Panc1 (cell line): ENCODE results near the gene OR8B12. TPM values are rescaled to one million over a fixed set of nuclear protein-coding genes. Genes with fewer than 3 reads are reported as not detected.

Experiments
- ATAC-seq: fragments of 200-7000 bp; cut with Tn5 transposase; 2 replicates; pipeline ENCODE4 v1.9.1; 2020; ENCODE audit warnings: mild to moderate bottlenecking, moderate library complexity
- Bru-seq: library from RNA; stranded (reverse); fragments of 400-500 nt; gene quantifications from one replicate; lab custom pipeline; 2021; lab: Mats Ljungman, UMichigan
- BruChase-seq, 2 experiments: library from RNA; stranded (reverse); fragments of 400-500 nt; gene quantifications; one replicate each; lab custom pipeline; 2021; lab: Mats Ljungman, UMichigan
- BruUV-seq: library from RNA; stranded (reverse); fragments of 400-500 nt; replicated peaks from 2 replicates; lab custom pipeline; 2021; lab: Mats Ljungman, UMichigan
- CTCF ChIA-PET: fragments of 300-600 bp; sonication (Branson Sonifier 250); formaldehyde crosslinking; loops from one replicate; lab custom pipeline; 2022; ENCODE audit warnings: antibody characterized with exemption; lab: Charles Lee
- POLR2A ChIA-PET: fragments of 300-600 bp; sonication (Branson Sonifier 250); formaldehyde crosslinking; loops from one replicate; lab custom pipeline; 2022; ENCODE audit warnings: antibody characterized with exemption; lab: Charles Lee
- DNase-seq: peaks from one replicate; pipeline ENCODE4 v3.0.0-alpha.2; 2010; ENCODE audit warnings: low read depth, low spot score
- H3K27ac ChIP-seq: 2 replicates; pipeline ENCODE4 v1.5.1; 2011; ENCODE audit warnings: mild to moderate bottlenecking, low read length, inconsistent platforms
- H3K27me3 ChIP-seq: fragments of 200-500 bp; sonication (Bioruptor generic); 2 replicates; pipeline ENCODE4 v1.6.0; 2014; ENCODE audit warnings: low read length, inconsistent platforms; ENCODE audit not compliant: control insufficient read depth, insufficient read depth
- H3K36me3 ChIP-seq: fragments of 200-500 bp; sonication (Bioruptor generic); 2 replicates; pipeline ENCODE4 v1.5.1; 2014; ENCODE audit warnings: inconsistent platforms, mild to moderate bottlenecking, low read length, moderate library complexity; ENCODE audit not compliant: control insufficient read depth, insufficient read depth
- H3K4me1 ChIP-seq: 2 replicates; pipeline ENCODE4 v1.5.1; 2011; ENCODE audit warnings: inconsistent platforms, mild to moderate bottlenecking, low read length, moderate library complexity; ENCODE audit not compliant: control insufficient read depth, insufficient read depth
- H3K4me3 ChIP-seq, 2 experiments: 2 replicates each; pipeline ENCODE4 v1.5.1; 2011 to 2012; ENCODE audit warnings: low read depth in 2 of 2, low read length in 2 of 2, mild to moderate bottlenecking in 2 of 2, inconsistent platforms in 1 of 2, moderate library complexity in 1 of 2
- H3K9me3 ChIP-seq: fragments of 200-500 bp; sonication (Bioruptor generic); 2 replicates; pipeline ENCODE4 v1.5.1; 2014; ENCODE audit warnings: low read depth, mild to moderate bottlenecking, inconsistent platforms, low read length, moderate library complexity; ENCODE audit not compliant: control insufficient read depth, insufficient read depth
- CTCF ChIP-seq: fragments of 450-650 bp; IDR thresholded peaks from 2 replicates; pipeline ENCODE4 v1.5.1; 2017; ENCODE audit warnings: mild to moderate bottlenecking
- POLR2AphosphoS5 ChIP-seq: IDR thresholded peaks from 2 replicates; pipeline ENCODE4 v1.6.1; 2012; ENCODE audit warnings: mild to moderate bottlenecking, low read depth, low read length, moderate library complexity
- SIN3A ChIP-seq: IDR thresholded peaks from 2 replicates; pipeline ENCODE4 v1.6.1; 2012; ENCODE audit warnings: low read depth, mild to moderate bottlenecking, low read length, moderate library complexity, borderline replicate concordance; ENCODE audit not compliant: insufficient read depth
- TCF7L2 ChIP-seq: IDR thresholded peaks from 2 replicates; pipeline ENCODE4 v1.6.1; 2011; ENCODE audit warnings: mild to moderate bottlenecking, low read depth, low read length, inconsistent platforms
- in situ Hi-C: cut with HindIII; loops from 2 replicates; pipeline ENCODE4 v1.10.0; 2016; ENCODE audit warnings: low sequenced_read_pairs, low pct_unique_long_range_greater_than_20kb
- intact Hi-C: fragments of 100-400 bp; cut with micrococcal nuclease; formaldehyde crosslinking; loops from one replicate; pipeline ENCODE4 v1.10.0; 2022; ENCODE audit not compliant: unreplicated experiment
- long read RNA-seq: library from polyadenylated mRNA; unstranded; transcript quantifications from one replicate; pipeline ENCODE4 v2.0.0, GENCODE V29; 2021; ENCODE audit not compliant: unreplicated experiment
- polyA plus RNA-seq: library from polyadenylated mRNA; unstranded; fragments of >200 nt; gene quantifications from one replicate; pipeline ENCODE4 v1.2.1, GENCODE V29; 2012; ENCODE audit warnings: missing spikeins; ENCODE audit not compliant: insufficient read length
- total RNA-seq: library from RNA; stranded (reverse); gene quantifications from one replicate; pipeline ENCODE4 v1.2.1, GENCODE V29; 2021; ENCODE audit not compliant: unreplicated experiment
- TF ChIP-seq, protein P1 (sequence below), 2 experiments: IDR thresholded peaks; 2 replicates each; pipeline ENCODE4 v1.6.1; 2011 to 2012; ENCODE audit warnings: low read depth in 2 of 2, control low read depth in 1 of 2, low read length in 1 of 2, mild to moderate bottlenecking in 1 of 2, moderate library complexity in 1 of 2; ENCODE audit not compliant: insufficient read depth in 1 of 2

The OR8B12 gene
- not detected for total RNA-seq
- polyA plus RNA-seq = not detected
- Bru-seq, nascent RNA = not detected
- BruChase-seq, experiment 1, labeled RNA remaining after a 2-hour chase = not detected
- not detected for BruChase-seq, experiment 2, labeled RNA remaining after a 6-hour chase
- long read RNA-seq = 0 reads

- H3K9me3 ChIP-seq = no peaks in the 10 kb centered on the region
- H3K27ac ChIP-seq = no peak within 1 kb of the TSS
- TF ChIP-seq CTCF = no peak
- TF ChIP-seq, protein P1, sequence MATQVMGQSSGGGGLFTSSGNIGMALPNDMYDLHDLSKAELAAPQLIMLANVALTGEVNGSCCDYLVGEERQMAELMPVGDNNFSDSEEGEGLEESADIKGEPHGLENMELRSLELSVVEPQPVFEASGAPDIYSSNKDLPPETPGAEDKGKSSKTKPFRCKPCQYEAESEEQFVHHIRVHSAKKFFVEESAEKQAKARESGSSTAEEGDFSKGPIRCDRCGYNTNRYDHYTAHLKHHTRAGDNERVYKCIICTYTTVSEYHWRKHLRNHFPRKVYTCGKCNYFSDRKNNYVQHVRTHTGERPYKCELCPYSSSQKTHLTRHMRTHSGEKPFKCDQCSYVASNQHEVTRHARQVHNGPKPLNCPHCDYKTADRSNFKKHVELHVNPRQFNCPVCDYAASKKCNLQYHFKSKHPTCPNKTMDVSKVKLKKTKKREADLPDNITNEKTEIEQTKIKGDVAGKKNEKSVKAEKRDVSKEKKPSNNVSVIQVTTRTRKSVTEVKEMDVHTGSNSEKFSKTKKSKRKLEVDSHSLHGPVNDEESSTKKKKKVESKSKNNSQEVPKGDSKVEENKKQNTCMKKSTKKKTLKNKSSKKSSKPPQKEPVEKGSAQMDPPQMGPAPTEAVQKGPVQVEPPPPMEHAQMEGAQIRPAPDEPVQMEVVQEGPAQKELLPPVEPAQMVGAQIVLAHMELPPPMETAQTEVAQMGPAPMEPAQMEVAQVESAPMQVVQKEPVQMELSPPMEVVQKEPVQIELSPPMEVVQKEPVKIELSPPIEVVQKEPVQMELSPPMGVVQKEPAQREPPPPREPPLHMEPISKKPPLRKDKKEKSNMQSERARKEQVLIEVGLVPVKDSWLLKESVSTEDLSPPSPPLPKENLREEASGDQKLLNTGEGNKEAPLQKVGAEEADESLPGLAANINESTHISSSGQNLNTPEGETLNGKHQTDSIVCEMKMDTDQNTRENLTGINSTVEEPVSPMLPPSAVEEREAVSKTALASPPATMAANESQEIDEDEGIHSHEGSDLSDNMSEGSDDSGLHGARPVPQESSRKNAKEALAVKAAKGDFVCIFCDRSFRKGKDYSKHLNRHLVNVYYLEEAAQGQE (IDR thresholded peaks at IDR 0.05; ENCODE audit: insufficient read depth in 1 of 2, low read depth in 2 of 2, low read length in 1 of 2) = no peak
- TF ChIP-seq SIN3A = no peak
- TF ChIP-seq POLR2AphosphoS5 = no peak
- no peak for TF ChIP-seq TCF7L2
- CTCF ChIA-PET = no interaction called here
- H3K4me3 ChIP-seq = no peak within 1 kb of the TSS
- POLR2A ChIA-PET = no interaction called here
- in situ Hi-C loops = no loop called here
- H3K4me1 ChIP-seq = no peaks in the 10 kb centered on the region
- H3K27me3 ChIP-seq = peaks cover 4% of the 10 kb centered on the region; the same call in 1 of the 2 replicates
- intact Hi-C loops = no loop called here
- ATAC-seq (no peak), DNase-seq (no peak)
- no peaks in the 10 kb centered on the region for H3K36me3 ChIP-seq
- no TSS peak for BruUV-seq
Observed at GRCh38 chr11:124543554-124543953, at the start of gene OR8B12. Gene OR8B12 (minus strand): TSS chr11:124543654. CDS start chr11:124543654, 0 bp downstream.

DNA sequence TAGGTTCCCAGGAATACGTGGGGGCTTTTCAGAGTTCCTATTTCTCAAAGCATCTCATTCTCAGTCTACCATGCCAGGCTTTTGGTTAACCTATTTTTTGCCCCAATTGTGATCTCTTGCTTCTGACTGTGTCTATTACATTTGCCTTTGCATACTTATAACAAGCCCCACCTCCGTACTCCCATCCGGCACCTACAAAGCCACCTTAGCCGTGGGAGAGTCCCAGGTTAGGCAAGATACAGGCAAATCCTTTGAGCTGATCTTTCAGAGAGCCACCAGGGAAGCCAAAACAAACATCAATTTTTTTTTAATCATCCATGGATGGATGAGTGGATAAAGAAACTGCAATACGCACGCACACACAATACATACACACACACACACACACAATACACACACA, 49.2 kb upstream of the OR8B12 start:
- intact Hi-C loops = no loop called here
- Histone ChIP-seq H3K27ac (no peak overlapping the region), H3K27me3 (peaks cover 14% of the 10 kb centered on the region), H3K4me3 (no peak overlapping the region), H3K4me1 (no peaks in the 10 kb centered on the region), H3K36me3 (no peaks in the 10 kb centered on the region), H3K9me3 (no peaks in the 10 kb centered on the region)
- DNase-seq (no peak), ATAC-seq (no peak)
- no TSS peak for BruUV-seq
- ChIA-PET CTCF (no interaction called here), POLR2A (no interaction called here)
- in situ Hi-C loops = no loop called here
- TF ChIP-seq POLR2AphosphoS5 (no peak), SIN3A (no peak), CTCF (no peak), TCF7L2 (no peak)
- TF ChIP-seq, protein P1 (IDR thresholded peaks at IDR 0.05; ENCODE audit: insufficient read depth in 1 of 2, low read depth in 2 of 2, low read length in 1 of 2) = no peak
